Activated CD4-positive, alpha-beta T cell treated with anti-CD3 and anti-CD28 coated beads, Interleukin-2, amount 50 U/mL, for 4 hours (primary cell): ENCODE measurements around the gene F11R.
A peak's percentile ranks its signal among the peaks of the same experiment; 100 is the strongest.
"Not testable (repeated sequence)": the region's sequence is repeated elsewhere in the genome, so short reads cannot be mapped to it uniquely, and the experiment has no call there.

ENCODE experiments used
- DNase-seq, 2 experiments: peaks; one replicate each; pipeline ENCODE4 v3.0.0-alpha.2; 2020

The F11R gene

DNA sequence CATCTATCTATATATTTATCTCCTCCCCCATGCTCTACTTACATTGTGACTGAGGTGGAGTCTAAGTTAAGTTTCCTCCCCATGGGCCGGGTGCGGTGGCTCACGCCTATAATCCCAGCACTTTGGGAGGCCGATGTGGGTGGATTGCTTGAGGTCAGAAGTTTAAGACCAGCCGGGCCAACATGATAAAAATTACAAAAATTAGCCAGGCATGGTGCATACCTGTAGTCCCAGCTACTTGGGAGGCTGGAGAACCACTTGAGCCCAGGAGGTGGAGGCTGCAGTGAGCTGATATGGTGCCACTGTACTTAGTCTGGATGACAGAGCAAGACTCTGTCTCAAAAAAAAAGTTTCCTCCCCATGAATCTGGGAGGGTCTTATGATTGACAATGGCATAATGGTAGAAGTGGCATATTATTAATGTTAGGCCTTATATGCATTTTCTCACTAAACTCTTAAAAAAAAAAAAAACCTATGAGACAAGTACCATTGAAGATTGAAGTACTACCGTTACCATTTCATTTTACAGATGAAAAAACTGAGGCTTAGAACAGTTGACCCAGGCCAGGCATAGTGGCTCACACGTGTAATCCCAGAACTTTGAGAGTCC, 11.2 kb downstream of the F11R start:
- no peak for DNase-seq

DNA sequence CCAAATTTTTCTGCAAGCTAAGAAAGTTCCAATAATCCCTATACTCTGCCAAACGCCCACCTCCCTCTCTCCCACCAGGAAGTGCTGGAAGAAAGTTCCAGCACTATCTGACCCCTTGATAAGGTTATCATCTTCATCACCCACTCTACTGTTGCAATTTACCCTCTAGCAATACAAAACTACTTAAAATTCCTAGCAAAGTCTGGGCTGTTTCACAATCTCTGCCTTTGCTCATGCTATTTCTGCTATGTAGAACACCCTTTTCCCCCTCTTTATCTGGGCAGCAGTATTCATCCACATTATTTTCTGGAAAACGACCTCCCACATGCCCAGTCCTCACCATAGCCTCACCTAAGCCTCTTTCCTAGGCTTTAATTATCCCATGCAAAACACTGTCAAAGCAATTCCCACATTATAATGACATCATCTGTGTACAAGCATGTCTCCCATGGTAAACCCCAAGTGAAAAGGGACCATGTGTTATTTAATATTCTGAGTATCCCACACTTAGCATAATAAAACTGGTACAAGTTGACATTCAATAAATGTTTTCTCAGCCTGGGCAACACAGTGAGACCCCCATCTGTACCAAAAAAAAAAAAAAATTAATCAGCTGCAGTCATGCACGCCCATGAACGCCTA, 12.0 kb downstream of the F11R start:
- DNase-seq = no peak

DNA sequence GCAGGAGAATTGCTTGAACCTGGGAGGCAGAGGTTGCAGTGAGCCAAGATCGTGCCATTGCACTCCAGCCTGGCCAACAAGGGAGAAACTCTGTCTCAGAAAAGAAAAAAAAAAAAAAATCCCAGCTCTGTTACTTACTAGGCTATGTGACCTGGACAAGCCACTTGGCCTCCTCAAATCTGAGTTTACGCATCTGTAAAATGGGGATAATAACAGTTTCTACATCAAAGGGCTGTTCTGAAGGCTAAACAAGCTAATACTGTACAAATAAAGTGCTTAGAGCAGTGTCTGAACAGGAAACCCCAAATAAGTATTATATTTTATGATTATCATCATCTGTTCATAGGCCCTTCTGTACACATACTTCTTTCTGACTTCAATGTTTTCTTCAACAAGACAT, 13.6 kb downstream of the F11R start:
- DNase-seq = no peak

DNA sequence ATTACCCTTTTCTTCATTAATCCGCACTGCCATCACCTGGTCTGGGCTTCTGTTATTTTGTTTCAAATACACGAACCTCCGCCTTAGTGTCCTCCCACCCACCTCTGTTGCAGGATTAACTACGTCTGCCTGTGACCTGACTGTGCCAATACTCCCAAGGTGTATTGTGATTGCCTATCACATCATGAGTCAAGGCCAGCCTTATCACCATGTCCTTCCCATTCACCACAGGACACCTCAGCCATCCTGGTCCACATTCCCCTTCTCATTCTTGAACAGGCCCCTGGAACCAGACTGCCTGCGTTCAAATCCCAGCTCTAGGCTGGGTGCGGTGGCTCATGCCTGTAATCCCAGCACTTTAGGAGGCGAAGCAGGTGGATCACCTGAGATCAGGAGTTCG, 14.4 kb downstream of the F11R start:
- no peak for DNase-seq

DNA sequence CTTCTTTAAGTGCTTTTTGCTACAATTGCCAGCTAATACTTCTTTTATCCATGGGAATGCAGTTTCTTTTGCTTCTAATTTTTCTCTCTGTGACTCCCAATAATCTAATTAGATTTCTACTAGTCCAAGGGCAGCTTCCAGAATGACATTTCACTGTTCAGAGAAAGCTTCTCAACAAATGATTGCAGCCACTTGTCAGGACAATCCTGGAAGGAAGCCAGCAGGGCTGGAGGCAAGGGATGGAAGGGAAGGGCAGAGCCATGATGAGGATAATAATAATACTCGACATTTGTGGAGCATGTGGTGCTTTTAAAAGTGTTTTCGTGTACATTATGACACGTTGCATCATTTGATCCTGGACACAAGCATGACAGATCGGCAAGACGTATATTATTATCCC, 19.4 kb downstream of the F11R start:
- no peak for DNase-seq

DNA sequence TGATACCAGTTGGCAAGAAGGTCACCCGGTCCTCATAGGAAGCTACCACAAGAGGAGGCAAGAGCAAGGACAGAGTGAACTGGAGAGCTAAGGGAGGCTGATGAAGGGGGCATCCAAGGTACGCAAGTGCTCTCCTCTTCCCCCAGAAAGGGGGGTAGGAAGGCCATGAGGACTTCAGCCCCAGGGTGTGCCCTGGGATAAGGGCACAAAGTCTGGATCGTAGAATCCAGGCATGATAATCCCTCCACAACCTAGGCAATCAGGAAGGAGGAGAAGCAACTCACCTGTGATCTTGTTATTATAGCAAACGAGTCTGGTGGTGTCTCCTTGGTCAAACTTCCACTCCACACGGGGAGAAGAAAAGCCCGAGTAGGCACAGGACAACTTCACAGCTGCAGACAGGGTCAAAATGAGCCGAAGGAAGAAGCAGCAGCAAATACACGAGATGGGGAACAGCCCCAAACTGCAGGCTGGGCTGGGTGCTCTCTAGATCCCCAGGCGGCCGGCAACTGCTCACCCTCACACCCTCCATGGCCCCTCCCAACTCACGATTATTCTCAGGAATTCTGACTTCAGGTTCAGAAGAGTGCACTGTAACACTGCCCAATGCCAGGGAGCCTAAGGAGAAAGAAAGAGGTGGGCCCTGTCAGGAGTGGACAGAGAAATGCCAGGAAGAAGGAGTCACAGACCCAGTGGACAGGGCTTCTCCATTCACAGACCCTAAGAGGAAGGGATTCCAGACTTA, 20.0 kb downstream of the F11R start:
- DNase-seq = no peak

DNA sequence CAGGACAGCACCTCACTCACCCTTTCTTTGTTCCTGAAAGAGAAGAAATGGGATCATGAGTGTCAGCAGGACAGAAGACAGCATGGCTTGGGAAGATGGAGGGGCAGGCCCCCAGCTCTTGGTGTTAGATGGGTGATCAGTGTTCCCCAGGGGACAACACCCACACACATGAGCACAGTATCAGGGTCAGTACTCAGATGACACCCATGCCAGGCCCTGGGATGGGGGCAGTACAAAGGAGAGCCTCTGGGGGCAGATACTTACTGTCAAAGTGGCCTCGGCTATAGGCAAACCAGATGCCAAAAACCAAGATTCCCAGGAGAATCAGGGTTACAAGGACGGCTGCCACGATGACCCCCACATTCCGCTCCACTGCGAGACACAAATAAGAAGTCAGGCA, 21.6 kb downstream of the F11R start:
- DNase-seq = no peak

DNA sequence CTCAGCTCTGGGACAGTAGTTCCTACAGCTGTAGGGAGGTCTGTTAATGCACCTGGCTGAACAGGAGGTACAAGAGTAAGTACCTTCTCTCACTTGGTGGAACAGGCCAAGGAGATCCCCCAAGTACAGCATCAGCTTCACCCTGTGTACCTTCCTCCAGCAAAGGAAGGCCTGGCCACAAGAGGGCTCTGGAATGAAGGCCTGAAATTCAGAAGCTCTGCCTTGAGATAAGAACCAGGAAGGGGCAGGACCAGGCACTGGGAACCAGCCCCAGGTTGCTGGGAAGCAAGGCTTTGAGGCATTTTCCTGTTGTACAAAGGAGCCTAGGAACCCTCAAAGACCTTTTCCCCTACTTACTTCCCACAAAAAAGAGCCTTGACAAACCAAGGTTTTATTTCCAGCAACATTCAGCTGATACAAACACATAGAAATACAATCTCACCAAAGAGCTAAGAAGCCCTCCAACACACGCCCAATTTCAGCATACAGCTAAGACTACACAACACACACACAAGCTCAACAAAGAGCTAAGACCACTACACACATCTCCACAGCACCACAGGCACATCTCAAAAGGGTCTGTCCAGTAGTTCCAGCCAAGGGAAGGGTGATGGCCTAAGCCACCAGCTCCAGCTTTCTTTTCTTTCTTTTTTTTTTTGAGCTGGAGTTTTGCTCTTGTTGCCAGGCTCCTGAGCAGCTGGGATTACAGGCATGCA, 23.5 kb downstream of the F11R start:
- peak; percentile 40 to 47 for DNase-seq

DNA sequence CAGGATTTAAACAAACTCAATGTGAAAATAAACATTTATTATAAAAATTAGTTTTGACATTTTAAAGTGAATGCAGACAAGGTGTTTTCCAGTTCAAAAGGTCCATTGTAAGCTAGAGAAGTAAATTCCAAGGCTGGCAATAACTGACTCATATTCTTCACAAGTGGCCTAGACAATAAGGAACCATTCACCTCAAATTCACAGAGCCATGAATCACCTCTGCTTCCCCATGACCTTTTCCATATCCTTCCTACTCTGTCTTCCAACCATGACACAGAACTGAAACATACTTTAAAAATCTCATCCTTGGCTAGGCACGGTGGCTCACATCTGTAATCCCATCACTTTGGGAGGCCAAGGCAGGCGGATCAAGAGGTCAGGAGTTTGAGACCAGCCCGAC, 24.8 kb downstream of the F11R start:
- DNase-seq = no peak

DNA sequence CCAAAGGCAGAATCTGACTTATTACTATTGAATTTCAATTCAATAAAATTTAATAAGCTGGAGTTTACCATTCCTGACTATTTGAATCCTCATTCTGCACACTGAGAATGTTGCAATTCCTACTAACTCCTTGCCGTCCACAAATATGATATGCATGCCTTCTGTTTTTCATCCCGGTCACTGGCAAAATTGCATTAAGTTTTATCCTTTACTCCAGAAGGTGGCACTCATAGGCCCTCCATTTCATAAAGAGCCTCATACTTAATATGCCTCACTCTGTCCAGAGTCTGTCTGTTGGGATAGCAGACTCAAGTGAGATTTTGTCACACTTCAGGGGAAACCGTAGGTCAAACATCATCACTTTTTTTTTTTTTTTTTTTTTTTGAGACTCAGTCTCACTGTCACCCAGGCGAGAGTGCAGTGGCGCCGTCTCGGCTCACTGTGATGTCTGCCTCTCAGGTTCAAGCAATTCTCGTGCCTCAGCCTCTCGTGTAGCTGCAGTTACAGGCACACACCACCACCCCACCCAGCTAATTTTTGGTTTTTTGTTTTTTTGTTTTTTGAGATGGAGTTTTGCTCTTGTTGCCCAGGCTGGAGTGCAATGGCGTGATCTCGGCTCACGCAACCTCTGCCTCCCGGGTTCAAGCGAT, 27.3 kb downstream of the F11R start:
- DNase-seq = no peak

DNA sequence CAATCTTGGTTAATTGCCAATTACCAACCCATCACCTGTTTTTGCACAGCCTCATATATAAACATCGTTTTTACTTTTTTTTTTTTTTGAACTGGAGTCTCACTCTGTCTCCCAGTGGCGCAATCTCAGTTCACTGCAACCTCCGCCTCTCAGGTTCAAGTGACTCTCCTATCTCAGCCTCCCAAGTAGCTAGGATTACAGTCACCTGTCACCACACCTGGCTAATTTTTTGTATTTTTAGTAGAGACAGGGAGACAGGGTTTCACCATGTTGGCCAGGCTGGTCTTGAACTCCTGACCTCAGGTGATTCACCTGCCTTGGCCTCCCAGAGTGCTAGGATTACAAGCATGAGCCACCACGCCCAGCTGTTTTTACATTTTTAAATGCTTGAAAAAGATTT, 28.9 kb downstream of the F11R start:
- not testable (repeated sequence) for DNase-seq

DNA sequence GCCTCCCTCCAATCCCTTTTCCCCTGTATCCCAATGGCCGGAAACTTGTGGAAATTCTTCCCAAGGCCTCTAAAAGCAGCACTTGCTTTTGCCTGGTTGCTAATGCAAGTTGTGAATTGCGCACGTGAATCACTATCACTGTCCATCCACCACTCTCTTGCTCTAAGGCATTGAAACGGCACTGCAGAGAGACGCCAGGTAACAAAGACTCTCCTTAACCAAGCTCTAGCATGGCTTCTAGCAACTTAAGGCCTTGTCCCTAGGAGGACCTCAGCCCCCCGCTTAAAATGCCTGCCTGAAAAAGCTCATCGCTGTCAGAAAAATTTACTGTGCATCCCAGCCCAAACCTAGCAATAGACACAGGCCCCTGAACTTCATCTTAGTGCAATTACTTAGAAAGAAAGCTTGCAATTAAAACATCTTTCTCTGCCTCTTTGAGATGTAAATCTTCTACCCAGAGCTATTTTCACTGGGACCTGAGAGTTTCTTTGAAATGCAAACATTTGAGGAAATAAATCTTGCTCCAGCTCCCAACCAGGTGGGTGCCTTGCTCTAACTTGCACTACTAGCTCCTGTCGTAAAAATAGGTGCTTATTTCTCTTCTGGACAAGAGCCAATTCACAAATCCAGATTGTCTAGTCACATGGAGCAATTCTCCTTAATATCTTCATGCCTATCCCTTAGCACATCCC, 33.4 kb downstream of the F11R start:
- no peak for DNase-seq

DNA sequence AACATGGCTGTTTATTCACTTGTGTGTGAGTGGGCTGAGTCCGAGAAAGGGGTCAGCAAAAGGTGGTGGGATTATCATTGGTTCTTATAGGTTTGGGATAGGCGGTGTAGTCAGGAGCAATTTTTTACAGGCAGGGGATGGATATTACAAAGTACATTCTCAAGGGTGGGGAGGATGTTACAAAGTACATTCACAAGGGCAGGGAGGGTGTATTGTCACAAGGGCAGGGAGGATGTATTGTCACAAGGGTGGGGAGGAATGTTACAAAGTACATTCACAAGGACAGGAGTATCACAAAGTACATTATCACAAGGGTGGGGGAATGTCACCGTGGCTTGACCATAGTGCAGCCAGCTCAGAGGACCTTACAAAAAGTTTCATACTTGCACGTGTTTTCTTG, 35.2 kb downstream of the F11R start:
- DNase-seq = no peak

DNA sequence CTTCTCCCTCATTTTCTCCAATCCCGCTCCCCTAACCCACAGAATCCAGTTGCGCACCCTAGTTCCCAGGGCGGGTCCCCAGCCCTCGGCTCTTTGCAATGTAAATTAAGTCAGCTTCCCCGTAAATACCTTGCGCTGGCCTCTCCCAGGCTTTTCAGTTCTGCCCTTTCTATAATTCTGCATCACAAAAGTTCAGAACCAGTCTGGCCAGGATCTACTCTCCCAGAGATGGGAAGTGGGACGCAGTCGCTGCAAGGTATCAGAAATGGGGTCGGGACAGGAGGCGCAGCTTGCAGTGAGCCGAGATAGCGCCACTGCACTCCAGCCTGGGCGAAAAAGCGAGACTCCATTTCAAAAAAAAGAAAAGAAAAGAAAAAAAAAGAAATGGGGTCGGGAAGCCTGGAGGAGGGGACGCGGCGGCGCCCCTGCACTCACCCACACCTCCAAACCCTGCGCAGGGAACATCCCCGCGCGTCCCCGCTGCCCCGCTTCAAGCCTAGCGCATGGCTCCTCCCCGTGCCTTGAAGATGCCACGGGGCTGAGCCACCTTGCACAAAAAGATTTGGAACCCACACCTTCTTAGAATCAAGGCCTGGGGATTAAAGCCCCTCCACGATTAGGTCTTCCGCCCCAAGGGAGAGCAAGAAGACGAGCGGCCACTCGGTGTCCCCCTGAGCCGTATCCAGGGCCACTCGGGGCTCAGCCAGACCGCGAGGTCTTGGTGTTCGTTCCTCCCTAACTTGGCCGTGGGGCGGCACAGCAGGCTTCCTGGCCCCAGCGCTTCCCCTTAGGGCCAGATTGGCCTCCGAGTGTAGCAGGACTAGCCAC, 39.2 kb downstream of the F11R start:
- no peak for DNase-seq

DNA sequence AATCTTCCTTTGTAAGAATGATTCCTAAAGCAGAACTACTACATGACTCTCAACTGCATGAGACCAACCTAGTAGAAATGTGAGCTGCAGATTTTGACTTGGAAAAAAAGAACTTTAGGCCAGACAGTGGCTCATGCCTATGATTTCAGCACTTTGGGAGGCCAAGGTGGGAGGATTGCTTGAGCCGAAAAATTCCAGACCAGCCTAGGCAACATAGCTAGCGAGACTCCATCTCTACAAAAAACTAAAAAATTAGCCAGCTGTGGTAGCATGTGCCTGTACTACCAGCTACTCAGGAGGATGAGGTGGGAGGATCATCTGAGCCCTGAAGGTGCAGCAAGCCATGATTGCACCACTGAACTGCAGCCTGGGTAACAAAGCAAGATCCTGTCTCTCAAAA, 41.7 kb downstream of the F11R start:
- no peak for DNase-seq

DNA sequence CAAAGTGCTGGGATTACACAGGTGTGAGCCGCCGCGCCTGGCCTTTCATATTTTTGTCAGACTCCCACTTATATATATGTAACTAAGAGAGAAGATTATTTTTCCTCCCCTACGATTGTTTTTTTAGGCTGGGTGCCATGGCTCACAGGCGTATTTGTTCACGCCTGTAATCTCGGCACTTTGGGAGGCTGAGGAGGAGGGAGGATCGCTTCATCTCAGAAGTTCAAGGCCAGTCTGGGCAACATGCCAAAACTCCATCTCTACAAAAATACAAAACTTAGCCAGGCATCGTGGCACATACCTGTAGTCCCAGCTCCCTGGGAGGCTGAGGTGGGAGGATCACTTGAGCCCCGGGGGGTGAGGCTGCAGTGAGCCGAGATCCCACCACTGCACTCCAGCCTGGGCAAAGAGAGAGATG, 42.4 kb downstream of the F11R start:
- no peak for DNase-seq

DNA sequence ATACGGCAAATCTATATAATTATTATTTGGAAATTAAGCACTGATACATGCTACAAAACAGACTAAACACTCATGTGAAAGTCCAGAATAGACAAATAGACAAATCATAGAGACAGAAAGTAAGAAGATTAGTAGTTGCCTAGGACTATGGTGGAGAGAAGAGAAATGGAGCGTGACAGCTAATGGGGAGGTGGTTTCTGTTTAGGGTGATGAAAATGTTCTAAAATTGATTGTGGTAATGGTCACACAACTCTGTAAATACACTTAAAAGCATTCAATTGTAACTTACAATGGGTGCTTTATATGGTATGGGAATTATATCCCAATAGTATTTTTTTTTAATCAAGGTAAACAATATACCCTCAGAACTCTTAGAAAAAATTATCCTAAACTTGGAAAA, 45.9 kb downstream of the F11R start:
- no peak for DNase-seq

DNA sequence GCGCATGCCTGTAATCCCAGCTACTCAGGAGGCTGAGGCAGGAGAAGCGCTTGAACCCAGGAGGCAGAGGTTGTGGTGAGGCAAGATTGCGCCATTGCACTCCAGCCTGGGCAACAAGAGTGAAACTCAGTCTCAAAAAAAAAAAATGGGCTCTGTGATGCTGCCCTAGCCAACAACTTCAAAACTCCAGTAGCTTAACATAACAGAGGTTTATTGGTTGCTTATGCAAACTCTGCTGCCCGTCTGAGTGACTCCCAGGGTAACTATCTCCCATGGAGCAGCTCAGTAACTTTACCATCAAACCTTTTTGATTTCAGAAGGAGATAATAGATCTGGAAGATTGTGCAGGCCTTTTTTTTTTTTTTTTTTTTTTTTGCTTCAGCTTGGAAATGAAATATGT, 47.5 kb downstream of the F11R start:
- no peak for DNase-seq

DNA sequence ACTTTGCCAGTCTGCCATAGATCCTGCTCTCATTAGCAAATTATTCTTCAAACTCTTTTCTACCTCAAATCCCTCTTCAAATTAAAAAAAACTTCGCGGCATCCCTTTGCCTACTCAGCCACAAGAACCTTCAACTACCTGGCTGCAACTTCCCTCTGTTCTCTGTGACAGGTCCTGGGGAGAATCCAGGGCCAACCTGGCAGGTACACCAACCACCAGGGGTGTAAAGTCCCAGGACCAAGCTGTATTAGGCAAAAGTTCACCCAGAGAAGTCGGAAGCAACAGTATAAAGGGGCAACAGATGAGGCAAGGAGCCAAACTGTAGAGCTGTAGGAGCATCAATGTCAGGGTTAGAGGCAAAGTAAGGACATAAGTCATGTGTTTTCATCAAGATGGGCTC, 48.0 kb downstream of the F11R start:
- no peak for DNase-seq

DNA sequence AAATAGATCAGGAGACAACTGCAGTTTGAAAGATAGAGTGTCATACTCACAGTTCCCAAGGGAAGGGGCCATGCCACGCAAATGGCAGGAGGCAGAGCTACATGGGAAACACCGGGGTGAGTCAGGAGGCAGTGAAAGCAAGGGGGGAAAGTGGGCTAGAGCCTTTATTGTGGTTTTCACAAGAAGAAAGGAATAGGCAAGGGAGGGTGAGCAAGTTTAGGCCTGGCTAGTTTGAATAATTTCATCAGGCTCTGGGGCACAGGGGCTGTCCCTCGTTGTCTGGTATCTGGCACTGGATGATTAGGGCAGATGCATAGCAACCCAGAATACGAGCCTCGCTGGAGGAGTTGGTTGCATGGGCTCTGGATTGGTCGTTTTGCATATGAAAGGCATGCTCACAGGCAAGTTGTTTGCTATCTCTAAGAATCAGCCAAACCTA, 49.3 kb downstream of the F11R start:
- DNase-seq = no peak

DNA sequence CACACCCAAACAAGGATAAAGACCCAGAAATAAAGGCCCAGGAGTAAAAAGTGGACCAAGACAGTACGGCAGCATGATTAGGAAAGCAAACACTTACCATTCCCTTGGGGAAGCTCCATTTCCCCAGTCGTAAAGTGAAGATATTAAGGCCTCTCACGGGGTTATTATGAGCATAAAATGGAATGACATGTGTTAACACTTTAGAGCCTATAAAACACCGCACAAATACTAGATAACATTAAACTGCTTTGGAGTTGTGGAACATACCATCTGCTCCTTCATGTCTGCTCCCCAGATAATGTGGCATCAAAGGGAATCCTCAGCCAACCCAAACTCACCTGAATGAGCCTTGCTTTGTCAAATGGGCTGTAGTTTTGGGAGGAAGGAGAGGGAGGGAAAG, 57.4 kb downstream of the F11R start:
- DNase-seq = no peak

DNA sequence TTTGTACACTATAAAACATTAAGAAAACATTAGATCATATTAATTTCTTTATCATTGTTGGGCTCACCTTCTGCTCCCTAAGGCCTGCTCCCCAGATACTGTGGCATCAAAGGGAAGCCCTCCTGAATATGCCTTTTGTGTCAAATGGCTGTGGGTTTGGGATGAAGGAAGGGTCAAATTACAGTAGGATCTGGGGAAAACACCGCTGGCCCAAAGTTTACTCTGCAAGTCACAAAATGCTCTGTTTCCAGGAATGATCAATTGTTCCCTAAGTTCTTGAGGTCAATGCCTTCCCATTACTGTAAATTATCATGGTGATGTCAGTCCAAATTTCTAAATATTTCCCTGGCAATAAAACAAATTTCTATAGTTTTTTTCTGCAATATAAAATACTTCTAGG, 59.5 kb downstream of the F11R start:
- no peak for DNase-seq
